HG03064 (cell line): ENCODE results near the gene MMD2.

Experiments
- ATAC-seq: cut with Tn5 transposase; IDR thresholded peaks from one replicate; pipeline ENCODE4 v1.9.1; 2021; ENCODE audit warnings: low read depth; ENCODE audit not compliant: unreplicated experiment

Gene MMD2

GRCh38 chr7:4873071-4873944 lies 85.7 kb downstream of the MMD2 start:
- no peak for ATAC-seq

GRCh38 chr7:4871930-4872675 lies 86.9 kb downstream of the MMD2 start:
- ATAC-seq, result no peak

GRCh38 chr7:4871056-4871680 lies 87.8 kb downstream of the MMD2 start:
- ATAC-seq, result no peak

GRCh38 chr7:4868493-4868892 lies 90.5 kb downstream of the MMD2 start:
- no peak for ATAC-seq

- no peak for ATAC-seq
Observed at GRCh38 chr7:4866528-4867496, 92.2 kb downstream of the MMD2 start.

- no peak for ATAC-seq
Observed at GRCh38 chr7:4862156-4862555, 96.8 kb downstream of the MMD2 start.

GRCh38 chr7:4861673-4862072 lies 97.3 kb downstream of the MMD2 start, which contains the start of gene PAPOLB:
TSS of gene PAPOLB (minus strand) at chr7:4862030. CDS start at chr7:4861810, 220 bp downstream.
- no peak for ATAC-seq

- no peak for ATAC-seq
Observed at GRCh38 chr7:4861227-4861626, 97.8 kb downstream of the MMD2 start.

- no peak for ATAC-seq
Observed at GRCh38 chr7:4857189-4857588, 101.8 kb downstream of the MMD2 start.

- ATAC-seq, result no peak
Observed at GRCh38 chr7:4856336-4857057, 102.5 kb downstream of the MMD2 start.
